GM19438 (cell line): ENCODE results near the gene ZNF554.
"Not testable (repeated sequence)": the region's sequence is repeated elsewhere in the genome, so short reads cannot be mapped to it uniquely, and the experiment has no call there.

Experiments
- ATAC-seq: cut with Tn5 transposase; IDR thresholded peaks from one replicate; pipeline ENCODE4 v1.9.1; 2021; ENCODE audit warnings: low read depth; ENCODE audit not compliant: unreplicated experiment

The ZNF554 gene

GRCh38 chr19:2865334-2866100 lies 45.8 kb downstream of the ZNF554 start:
- no peak for ATAC-seq

- no peak for ATAC-seq
These were observed 46.9 kb downstream of the ZNF554 start for GRCh38 chr19:2866495-2867024.

- ATAC-seq = no peak
These were observed 47.6 kb downstream of the ZNF554 start, which contains the start of gene ZNF556 for GRCh38 chr19:2867025-2867991. Gene ZNF556, plus strand, starts transcription at chr19:2867335. Its CDS starts 87 bp downstream, at chr19:2867422.

GRCh38 chr19:2869618-2870017 lies 50.0 kb downstream of the ZNF554 start:
- no peak for ATAC-seq

GRCh38 chr19:2872175-2872574 lies 52.5 kb downstream of the ZNF554 start:
- not testable (repeated sequence) for ATAC-seq

GRCh38 chr19:2877398-2878331 lies 58.0 kb downstream of the ZNF554 start:
- ATAC-seq = no peak

GRCh38 chr19:2883686-2884439 lies 64.2 kb downstream of the ZNF554 start:
- ATAC-seq = no peak

GRCh38 chr19:2885736-2886135 lies 66.1 kb downstream of the ZNF554 start:
- ATAC-seq = no peak
